Measurements from ENCODE around the gene H2AZ1.

DNA sequence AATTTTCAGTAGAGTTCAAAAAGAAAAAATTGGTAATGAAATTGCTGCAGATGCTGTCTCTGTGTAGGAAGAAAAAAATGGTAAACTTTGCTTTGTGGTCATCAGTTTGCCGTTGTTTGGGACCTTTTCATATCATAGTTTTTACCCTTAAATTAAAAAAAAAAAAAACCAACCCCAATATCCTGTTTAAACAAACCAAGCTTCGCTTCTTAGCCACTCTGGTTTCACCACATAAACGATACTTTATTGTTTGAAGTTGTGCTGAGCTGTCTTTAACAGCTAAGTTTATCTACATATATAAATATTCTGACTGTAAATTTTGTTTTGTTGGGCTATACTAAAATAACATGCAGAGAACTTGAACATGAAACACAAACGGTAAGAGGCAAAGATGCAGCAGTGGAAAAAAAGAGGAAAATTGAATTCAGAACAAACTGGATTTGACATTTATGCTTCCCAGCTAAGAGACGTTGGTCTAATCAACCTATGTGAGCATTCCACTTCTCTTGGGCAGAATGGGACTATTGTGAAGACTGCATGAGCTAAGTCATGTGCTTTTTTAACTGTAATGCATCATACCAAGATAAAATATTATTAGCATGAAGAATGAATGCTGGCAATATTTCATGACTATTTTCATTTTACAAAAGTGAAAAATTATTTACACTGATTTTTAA lies 15.7 kb upstream of the H2AZ1 start:
- TF ChIP-seq, protein P1, sequence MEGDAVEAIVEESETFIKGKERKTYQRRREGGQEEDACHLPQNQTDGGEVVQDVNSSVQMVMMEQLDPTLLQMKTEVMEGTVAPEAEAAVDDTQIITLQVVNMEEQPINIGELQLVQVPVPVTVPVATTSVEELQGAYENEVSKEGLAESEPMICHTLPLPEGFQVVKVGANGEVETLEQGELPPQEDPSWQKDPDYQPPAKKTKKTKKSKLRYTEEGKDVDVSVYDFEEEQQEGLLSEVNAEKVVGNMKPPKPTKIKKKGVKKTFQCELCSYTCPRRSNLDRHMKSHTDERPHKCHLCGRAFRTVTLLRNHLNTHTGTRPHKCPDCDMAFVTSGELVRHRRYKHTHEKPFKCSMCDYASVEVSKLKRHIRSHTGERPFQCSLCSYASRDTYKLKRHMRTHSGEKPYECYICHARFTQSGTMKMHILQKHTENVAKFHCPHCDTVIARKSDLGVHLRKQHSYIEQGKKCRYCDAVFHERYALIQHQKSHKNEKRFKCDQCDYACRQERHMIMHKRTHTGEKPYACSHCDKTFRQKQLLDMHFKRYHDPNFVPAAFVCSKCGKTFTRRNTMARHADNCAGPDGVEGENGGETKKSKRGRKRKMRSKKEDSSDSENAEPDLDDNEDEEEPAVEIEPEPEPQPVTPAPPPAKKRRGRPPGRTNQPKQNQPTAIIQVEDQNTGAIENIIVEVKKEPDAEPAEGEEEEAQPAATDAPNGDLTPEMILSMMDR (conservative IDR thresholded peaks at IDR 0.05; ENCODE audit: low read depth, low read length), result no peak
- no peak for TF ChIP-seq EZH2 (IDR thresholded peaks at IDR 0.05; ENCODE audit: borderline replicate concordance, low read depth, low read length, poor library complexity, severe bottlenecking)

Measured in A673 (cell line).